ENCODE data around the gene ACOX2. TPM values are rescaled to one million over a fixed set of nuclear protein-coding genes. Genes with fewer than 3 reads are reported as not detected.

ACOX2 gene
- total and polyA plus RNA-seq, 2 donors (not counting 3 experiments of a cell fraction or from before 2014, with no cell fraction given) = 1.5 to 10.5 TPM

- no TSS peak for BruUV-seq (replicated peaks)
- H3K9ac ChIP-seq (replicated peaks; ENCODE audit: extremely low read depth, insufficient read depth, low read length) = no peak overlapping the region
- ChIA-PET POLR2A (no interaction called here), CTCF (interaction anchor here (1.0 to 2.9 kb wide), 5 partner anchors 22 to 158 kb away, joined by 3 to 27 read pairs (median 6); partner anchors contain the start of genes HTD2, KCTD6, PDHB and RPP14)
- TF ChIP-seq POLR2AphosphoS5 (IDR thresholded peaks at IDR 0.05; ENCODE audit: insufficient read depth, low read depth, low read length) = no peak
- TF ChIP-seq GATA2 (IDR thresholded peaks at IDR 0.05; ENCODE audit: insufficient read depth, insufficient read length, low read depth, low read length) = no peak
- TF ChIP-seq JUN (IDR thresholded peaks at IDR 0.05; ENCODE audit: borderline replicate concordance, insufficient read depth, insufficient read length, low read depth) = no peak
- no peak for TF ChIP-seq POLR2A (IDR thresholded peaks at IDR 0.05; ENCODE audit: low read depth, low read length)
- TF ChIP-seq FOS (IDR thresholded peaks at IDR 0.05; ENCODE audit: borderline replicate concordance, insufficient read depth, low read length) = no peak
- no peak for TF ChIP-seq CTCF (IDR thresholded peaks at IDR 0.05; ENCODE audit: extremely low read depth in 1 of 2, insufficient read depth in 1 of 2, low read depth in 1 of 2, low read length in 2 of 2)
- no peak for TF ChIP-seq MAX (IDR thresholded peaks at IDR 0.05; ENCODE audit: insufficient read depth, insufficient read length)
- TF ChIP-seq EZH2 (IDR thresholded peaks at IDR 0.05; ENCODE audit: borderline replicate concordance, low read depth, low read length, severe bottlenecking) = no peak
- no peak for TF ChIP-seq MYC (IDR thresholded peaks at IDR 0.05; ENCODE audit: low read depth, low read length)
- intact Hi-C loops (cut with micrococcal nuclease) = no loop called here
- no peaks in the 10 kb centered on the region for H3K27me3 ChIP-seq (ENCODE audit: control insufficient read depth in 2 of 2, insufficient read depth in 2 of 2, low read length in 2 of 2)
- dilution Hi-C loops (cut with MboI; ENCODE audit: extremely low pct_ligation_motif_present, low sequenced_read_pairs) = no loop called here
- H3K27ac ChIP-seq (ENCODE audit: insufficient read depth, low read depth, low read length) = no peak overlapping the region
- no peak for DNase-seq (ENCODE audit: low read depth, low spot score)
- no peaks in the 10 kb centered on the region for H3K9me1 ChIP-seq (replicated peaks; ENCODE audit: control insufficient read depth, extremely low read depth, insufficient read depth, low read length)
- H3K4me2 ChIP-seq (ENCODE audit: insufficient read depth, low read length) = no peak overlapping the region
- no peaks in the 10 kb centered on the region for H4K20me1 ChIP-seq (replicated peaks; ENCODE audit: control insufficient read depth, extremely low read depth, insufficient read depth, low read length)
- no peak overlapping the region for H2AFZ ChIP-seq (ENCODE audit: low read depth, low read length)
- H3K79me2 ChIP-seq (ENCODE audit: control insufficient read depth, insufficient read depth, low read length) = no peaks in the 10 kb centered on the region
- no peak for FAIRE-seq
- no peak overlapping the region for H3K4me3 ChIP-seq (replicated peaks in 1 of 3; ENCODE audit: insufficient read depth in 1 of 3, low read depth in 1 of 3, low read length in 3 of 3)
- H3K36me3 ChIP-seq (ENCODE audit: control insufficient read depth in 2 of 2, extremely low read depth in 1 of 2, insufficient read depth in 2 of 2, low read length in 2 of 2) = no peaks in the 10 kb centered on the region
- H3K9me3 ChIP-seq (replicated peaks; ENCODE audit: control insufficient read depth, insufficient read depth, low read length) = no peaks in the 10 kb centered on the region
- H3K4me1 ChIP-seq (ENCODE audit: control insufficient read depth, extremely low read depth, insufficient read depth, low read length) = peaks cover 5% of the 10 kb centered on the region
Observed at GRCh38 chr3:58464866-58465265, 72.1 kb downstream of the ACOX2 start.
